NCI-H1092 treated with DMSO at 0.1 percent for 48 hours (cell line): ENCODE results near the gene PLXND1.
A peak's percentile ranks its signal among the peaks of the same experiment; 100 is the strongest.

Experiments used
- DNase-seq: peaks from one replicate; lab custom pipeline; 2025; lab: John Stamatoyannopoulos, UW

Gene PLXND1

GRCh38 chr3:129600348-129600747, 6.1 kb downstream of the PLXND1 start:
- DNase-seq: no peak

GRCh38 chr3:129599607-129600006, 6.9 kb downstream of the PLXND1 start:
- DNase-seq: no peak

- no peak for DNase-seq
Measured at GRCh38 chr3:129599073-129599472, 7.4 kb downstream of the PLXND1 start.

GRCh38 chr3:129598484-129598883, 8.0 kb downstream of the PLXND1 start:
- no peak for DNase-seq

GRCh38 chr3:129598000-129598381, 8.5 kb downstream of the PLXND1 start:
- no peak for DNase-seq

- DNase-seq: peak; percentile 79
Measured at GRCh38 chr3:129597087-129597999, 9.1 kb downstream of the PLXND1 start.

GRCh38 chr3:129596194-129597086, 10.0 kb downstream of the PLXND1 start:
- DNase-seq: peak; percentile 63

- no peak for DNase-seq
Measured at GRCh38 chr3:129595544-129596193, 10.8 kb downstream of the PLXND1 start.

- no peak for DNase-seq
Measured at GRCh38 chr3:129594907-129595390, 11.5 kb downstream of the PLXND1 start.

- DNase-seq: no peak
Measured at GRCh38 chr3:129594409-129594808, 12.1 kb downstream of the PLXND1 start.

GRCh38 chr3:129593595-129594339, 12.7 kb downstream of the PLXND1 start:
- DNase-seq: peak; percentile 98

- DNase-seq: peak; percentile 47
Measured at GRCh38 chr3:129593230-129593594, 13.3 kb downstream of the PLXND1 start.

- DNase-seq: no peak
Measured at GRCh38 chr3:129592381-129593131, 13.9 kb downstream of the PLXND1 start.

GRCh38 chr3:129591932-129592331, 14.5 kb downstream of the PLXND1 start:
- DNase-seq: no peak

- DNase-seq: no peak
Measured at GRCh38 chr3:129590215-129590614, 16.3 kb downstream of the PLXND1 start.

GRCh38 chr3:129587566-129588210, 18.8 kb downstream of the PLXND1 start:
- no peak for DNase-seq

- no peak for DNase-seq
Measured at GRCh38 chr3:129586746-129587430, 19.6 kb downstream of the PLXND1 start.

GRCh38 chr3:129585949-129586657, 20.4 kb downstream of the PLXND1 start:
- DNase-seq: no peak

GRCh38 chr3:129584631-129585030, 21.8 kb downstream of the PLXND1 start:
- no peak for DNase-seq
